CD4-positive, alpha-beta T cell treated with Interleukin-1 beta for 1 hour (primary cell): Measurements from ENCODE around the gene CNGB1.
"Not testable (repeated sequence)": the region's sequence is repeated elsewhere in the genome, so short reads cannot be mapped to it uniquely, and the experiment has no call there.

ENCODE experiments used
- DNase-seq, 2 donors: peaks; one replicate each; pipeline ENCODE4 v3.0.0-alpha.2; 2020 to 2022

Gene CNGB1

GRCh38 chr16:57923418-57923817 lies 47.5 kb downstream of the CNGB1 start:
- no peak for DNase-seq

- DNase-seq, result no peak
Observed at GRCh38 chr16:57920880-57921229, 50.1 kb downstream of the CNGB1 start.

- no peak for DNase-seq
Observed at GRCh38 chr16:57920215-57920879, 50.6 kb downstream of the CNGB1 start.

GRCh38 chr16:57918994-57919393 lies 51.9 kb downstream of the CNGB1 start:
- DNase-seq, result no peak

DNA sequence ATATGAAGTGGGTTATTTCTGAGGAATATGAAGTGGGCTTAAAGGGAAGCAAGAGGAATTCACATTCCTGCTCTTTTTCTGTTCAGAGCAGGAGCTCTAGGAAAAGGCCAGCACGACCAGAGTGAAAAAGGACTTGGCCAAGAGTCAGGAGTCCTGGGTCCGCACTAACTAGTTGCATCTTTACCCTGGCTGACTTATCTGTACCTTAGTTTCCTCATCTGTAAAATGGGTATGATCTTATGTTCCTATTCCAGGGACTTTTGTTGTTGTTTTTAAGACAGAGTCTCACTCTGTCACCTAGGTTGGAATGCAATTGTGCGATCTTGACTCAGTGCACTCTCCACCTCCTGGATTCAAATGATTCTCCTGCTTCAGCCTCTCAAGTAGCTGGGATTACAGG lies 52.5 kb downstream of the CNGB1 start:
- no peak for DNase-seq

- DNase-seq, result not testable (repeated sequence)
Observed at GRCh38 chr16:57917929-57918328, 53.0 kb downstream of the CNGB1 start.

DNA sequence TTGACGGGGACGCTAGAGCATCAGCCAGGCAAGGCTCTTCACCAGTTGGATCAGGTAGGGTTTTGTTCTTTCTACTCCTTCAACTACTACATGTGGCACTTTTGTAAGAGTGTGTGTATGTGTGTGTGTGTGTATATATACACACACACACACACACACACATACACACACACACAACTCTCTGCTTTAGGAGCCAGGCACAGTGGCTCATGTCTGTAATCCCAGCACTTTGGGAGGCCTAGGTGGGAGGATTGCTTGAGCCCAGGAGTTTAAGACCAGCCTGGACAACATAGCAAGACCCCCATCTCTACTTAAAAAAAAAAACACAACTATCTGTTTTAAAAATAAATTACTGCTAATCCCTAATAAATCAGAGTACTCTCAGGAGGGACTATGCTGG lies 53.4 kb downstream of the CNGB1 start:
- DNase-seq, result not testable (repeated sequence)

DNA sequence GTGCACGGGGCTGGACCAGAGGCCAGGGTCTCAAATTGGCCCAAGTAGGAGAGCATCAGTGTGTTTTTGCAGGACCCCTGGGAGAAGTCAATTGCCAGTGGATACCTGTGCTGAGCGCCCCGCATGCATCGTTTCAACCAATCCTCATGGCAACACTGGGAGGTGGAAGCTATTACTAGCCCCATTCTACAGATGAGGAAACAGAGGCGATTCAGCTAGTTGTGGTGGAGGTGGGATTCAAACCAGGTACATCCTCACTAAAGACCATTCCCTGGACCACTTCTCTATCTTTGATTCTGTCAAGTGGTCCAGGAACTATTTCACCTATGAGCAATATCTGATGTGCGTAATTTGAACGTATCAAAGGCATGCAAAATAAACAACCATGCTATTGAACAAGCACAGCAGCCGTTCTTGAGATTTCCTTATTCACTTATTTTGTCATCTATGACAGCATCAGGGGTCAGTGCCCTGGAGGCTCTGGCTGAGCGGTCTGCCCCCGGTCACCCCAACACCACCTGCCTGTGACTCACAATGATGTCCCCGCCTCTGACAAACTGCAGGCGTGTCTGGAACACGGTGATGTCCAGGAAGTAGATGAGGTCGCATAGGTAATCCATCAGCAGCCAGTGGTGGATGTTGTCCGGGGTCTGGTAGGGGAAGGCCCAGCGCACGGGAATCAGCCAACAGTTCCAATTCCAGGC lies 54.0 kb downstream of the CNGB1 start:
- no peak for DNase-seq

GRCh38 chr16:57915811-57916488 lies 55.0 kb downstream of the CNGB1 start:
- no peak for DNase-seq

GRCh38 chr16:57915267-57915666 lies 55.7 kb downstream of the CNGB1 start:
- no peak for DNase-seq

GRCh38 chr16:57914244-57915173 lies 56.4 kb downstream of the CNGB1 start:
- DNase-seq, result no peak

DNA sequence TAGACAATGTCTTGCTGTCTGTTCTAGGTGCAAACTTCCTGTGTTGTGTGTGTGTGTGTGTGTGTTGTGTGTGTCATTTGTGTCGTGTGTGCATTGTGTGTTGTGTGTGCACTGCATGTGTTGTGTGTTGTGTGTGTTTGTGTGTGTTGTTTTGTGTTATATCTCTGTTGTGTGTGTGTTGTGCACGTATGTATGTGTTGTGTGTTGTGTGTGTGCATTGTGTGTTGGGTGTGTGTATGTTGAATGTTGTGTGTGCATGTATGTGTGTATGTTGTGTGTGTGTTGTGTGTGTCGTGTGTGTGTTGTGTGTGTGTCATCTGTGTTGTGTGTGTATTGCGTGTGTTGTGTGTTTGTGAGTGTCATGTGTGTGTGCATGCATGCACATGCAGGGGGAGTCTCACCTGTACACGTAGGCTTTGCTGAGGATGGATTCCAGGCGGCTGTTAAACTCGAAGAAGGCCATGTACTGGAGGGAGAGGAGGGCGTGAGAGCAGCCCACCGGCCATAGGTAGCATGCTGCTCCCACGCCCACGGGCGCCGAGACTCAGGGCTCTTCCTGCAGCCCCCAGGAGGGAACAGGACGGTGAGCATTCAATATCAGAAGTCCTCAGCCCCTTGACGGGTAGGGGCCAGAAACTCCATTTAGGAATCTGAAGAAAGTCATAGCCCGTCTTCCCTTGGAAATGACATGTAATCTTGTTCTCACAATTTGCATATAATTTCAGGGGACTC lies 58.2 kb downstream of the CNGB1 start:
- no peak for DNase-seq

DNA sequence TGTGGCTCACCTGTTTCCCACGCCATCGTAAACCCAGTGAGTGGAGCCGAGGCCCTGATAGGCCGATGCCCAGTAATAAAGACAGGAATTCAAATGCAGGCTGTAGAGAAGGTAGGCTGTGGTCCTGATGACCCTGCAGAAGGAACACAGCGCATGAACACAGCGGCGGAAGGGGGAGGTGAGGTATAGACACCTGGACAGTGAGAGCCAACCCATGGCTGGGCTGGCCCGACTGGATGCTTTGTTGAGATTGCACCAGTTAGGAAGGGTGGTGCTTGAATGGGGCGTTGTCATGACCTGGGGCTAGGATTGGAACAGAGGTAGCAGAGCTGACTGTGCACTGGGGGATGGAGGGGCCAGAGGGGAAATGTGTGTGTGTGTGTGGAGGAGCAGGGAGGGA lies 59.2 kb downstream of the CNGB1 start:
- DNase-seq, result no peak

GRCh38 chr16:57910696-57911095 lies 60.2 kb downstream of the CNGB1 start:
- DNase-seq, result no peak

GRCh38 chr16:57908409-57908987 lies 62.4 kb downstream of the CNGB1 start:
- DNase-seq, result no peak

- DNase-seq, result peak; percentile 10 to 24
Observed at GRCh38 chr16:57906382-57907316, 64.3 kb downstream of the CNGB1 start.

DNA sequence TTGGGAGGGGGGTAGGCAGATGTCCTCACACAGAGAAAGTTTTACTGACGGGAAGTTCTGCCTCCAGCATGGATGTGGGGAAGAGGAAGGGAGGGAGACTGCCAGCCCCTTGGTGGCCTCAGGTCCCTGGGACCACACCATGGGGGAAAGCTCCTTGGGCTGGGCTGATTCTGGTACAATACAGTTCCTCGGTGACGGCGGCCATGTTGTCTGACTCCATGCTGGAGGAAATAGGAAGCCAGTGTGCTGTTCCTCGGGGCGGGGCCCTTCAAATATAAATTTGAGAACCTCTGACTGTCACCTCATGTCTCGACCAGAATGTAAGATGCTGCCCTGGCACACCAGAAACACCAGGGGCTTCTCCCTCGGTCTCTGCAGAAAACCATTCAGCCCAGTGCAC lies 66.8 kb downstream of the CNGB1 start:
- DNase-seq, result no peak

DNA sequence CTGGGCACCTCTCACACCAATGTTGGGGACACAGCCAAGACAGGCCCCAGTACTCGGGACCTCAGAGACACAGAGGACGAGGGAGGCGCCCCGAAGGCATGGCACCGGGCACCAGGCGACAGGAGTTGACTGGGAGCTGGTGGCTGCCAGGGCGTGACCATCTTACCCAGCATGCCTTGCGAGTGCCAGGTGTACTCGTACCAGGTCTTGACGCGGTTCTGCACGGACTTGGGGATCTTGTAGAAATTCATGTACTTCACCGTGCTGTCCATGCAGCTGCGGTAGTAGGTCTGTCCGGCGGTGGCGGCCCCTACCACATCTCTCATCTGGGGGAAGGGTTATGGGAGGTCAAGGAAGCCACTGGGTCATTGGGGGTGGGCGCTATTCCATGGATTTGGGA lies 67.3 kb downstream of the CNGB1 start:
- DNase-seq, result no peak

DNA sequence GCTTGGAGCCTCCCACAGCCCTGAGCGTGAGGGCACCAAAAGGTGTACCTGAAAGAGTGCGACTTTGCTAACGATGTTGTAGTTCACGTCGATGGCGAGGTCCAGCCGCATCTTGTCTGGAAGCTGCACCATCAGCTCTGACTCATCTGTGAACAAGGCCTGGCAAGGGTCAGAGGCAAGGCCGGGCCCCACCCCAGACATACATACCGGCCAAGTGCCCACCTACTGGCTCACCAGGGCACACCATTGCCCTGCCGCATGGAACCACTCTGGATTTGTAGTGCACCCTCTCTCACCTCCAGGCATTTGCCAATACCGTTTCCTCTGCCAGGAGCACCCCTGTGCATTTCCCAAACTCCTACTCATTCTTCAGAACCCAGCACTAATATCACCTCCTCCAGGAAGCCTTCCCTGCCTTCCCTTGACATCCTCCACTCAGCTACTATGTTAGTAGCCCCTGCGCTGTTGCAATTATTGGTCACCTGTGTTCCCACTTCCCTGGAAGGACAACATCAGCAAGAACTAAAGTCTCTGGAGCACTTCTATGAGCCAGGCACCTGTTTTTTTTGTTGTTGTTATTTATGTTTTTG lies 69.4 kb downstream of the CNGB1 start:
- no peak for DNase-seq

GRCh38 chr16:57900796-57901479 lies 70.0 kb downstream of the CNGB1 start:
- no peak for DNase-seq
